Fibroblast of lung (primary cell): ENCODE data around the gene TMEM272. TPM values are rescaled to one million over a fixed set of nuclear protein-coding genes. Genes with fewer than 3 reads are reported as not detected.

Experiments used
- DNase-seq, 2 donors: peaks; one replicate each; pipeline versions ENCODE4 v3.0.0 to v3.0.0-alpha.2; 2010; ENCODE audit warnings: low read depth in 2 of 2
- H2AFZ ChIP-seq: 2 replicates; pipeline ENCODE4 v1.5.1; 2012; ENCODE audit warnings: low read length, control low read depth, inconsistent platforms
- H3K27ac ChIP-seq: 2 replicates; pipeline ENCODE4 v1.5.1; 2011; ENCODE audit warnings: low read length, control low read depth; ENCODE audit not compliant: insufficient read depth
- H3K27me3 ChIP-seq: 2 replicates; pipeline ENCODE4 v1.5.1; 2011; ENCODE audit warnings: mild to moderate bottlenecking, low read length; ENCODE audit not compliant: control insufficient read depth, insufficient read depth
- H3K36me3 ChIP-seq: 2 replicates; pipeline ENCODE4 v1.5.1; 2011; ENCODE audit warnings: low read length; ENCODE audit not compliant: control insufficient read depth, insufficient read depth
- H3K4me1 ChIP-seq: 2 replicates; pipeline ENCODE4 v1.5.1; 2011; ENCODE audit warnings: low read length; ENCODE audit not compliant: control insufficient read depth, insufficient read depth; ENCODE audit errors: extremely low read depth
- H3K4me2 ChIP-seq: 2 replicates; pipeline ENCODE4 v1.5.1; 2011; ENCODE audit warnings: low read length, control low read depth; ENCODE audit not compliant: insufficient read depth; ENCODE audit errors: extremely low read depth
- H3K4me3 ChIP-seq, 4 experiments: fragments of 200-600 bp in 1 of 4; sonication (generic) in 1 of 4; replicated peaks in 1 of 4; 2 replicates each; pipeline ENCODE4 v1.5.1; 2011 to 2016; ENCODE audit warnings: low read length in 4 of 4, low read depth in 3 of 4, mild to moderate bottlenecking in 3 of 4, control low read depth in 2 of 4, inconsistent platforms in 1 of 4, mixed read lengths in 1 of 4; ENCODE audit not compliant: insufficient read depth in 1 of 4; ENCODE audit errors: control extremely low read depth in 1 of 4
- H3K79me2 ChIP-seq: 2 replicates; pipeline ENCODE4 v1.5.1; 2012; ENCODE audit warnings: mild to moderate bottlenecking, low read length, inconsistent platforms; ENCODE audit not compliant: control insufficient read depth, insufficient read depth
- H3K9ac ChIP-seq: 2 replicates; pipeline ENCODE4 v1.5.1; 2011; ENCODE audit warnings: mild to moderate bottlenecking, low read length, control low read depth; ENCODE audit not compliant: insufficient read depth
- H3K9me3 ChIP-seq: 2 replicates; pipeline ENCODE4 v1.5.1; 2012; ENCODE audit warnings: low read depth, low read length; ENCODE audit not compliant: control insufficient read depth, insufficient read depth
- H4K20me1 ChIP-seq: 2 replicates; pipeline ENCODE4 v1.5.1; 2011; ENCODE audit warnings: low read length; ENCODE audit not compliant: control insufficient read depth, insufficient read depth; ENCODE audit errors: extremely low read depth
- CTCF ChIP-seq, 2 donors: IDR thresholded peaks in 1 of 2; conservative IDR thresholded peaks in 1 of 2; 1 replicate in 1 of 2; 2 replicates in 1 of 2; pipeline ENCODE4 v1.5.1; 2011 to 2012; ENCODE audit warnings: low read length in 2 of 2, control low read depth in 1 of 2, inconsistent platforms in 1 of 2, low read depth in 1 of 2, mild to moderate bottlenecking in 1 of 2
- EZH2 ChIP-seq: IDR thresholded peaks from 2 replicates; pipeline ENCODE4 v1.5.1; 2012; ENCODE audit warnings: low read length, control low read depth, mild to moderate bottlenecking; ENCODE audit errors: missing control alignments
- polyA plus RNA-seq, 2 donors: library from polyadenylated mRNA; depleted of rRNA in 1 of 2; stranded (reverse) in 1 of 2; unstranded in 1 of 2; fragments of >200 nt; gene quantifications; 2 replicates each; pipeline ENCODE4 v1.2.1, GENCODE V29; 2011 to 2012; ENCODE audit warnings: missing spikeins in 1 of 2
- total RNA-seq: library from RNA; depleted of rRNA; stranded (reverse); fragments of >200 nt; gene quantifications from 2 replicates; pipeline ENCODE4 v1.2.1, GENCODE V29; 2014

TMEM272 gene
- total and polyA plus RNA-seq, 2 donors (not counting 1 experiment from before 2014, with no cell fraction given) = not detected

GRCh38 chr13:51882570-51883225 is 37.7 kb upstream of the TMEM272 start:
- Histone ChIP-seq H3K4me3 (no peak overlapping the region), H3K79me2 (no peaks in the 10 kb centered on the region), H4K20me1 (no peaks in the 10 kb centered on the region), H3K9ac (no peak overlapping the region), H3K4me1 (no peaks in the 10 kb centered on the region), H2AFZ (no peak overlapping the region), H3K27ac (no peak overlapping the region), H3K27me3 (peaks cover 5% of the 10 kb centered on the region), H3K36me3 (no peaks in the 10 kb centered on the region), H3K4me2 (no peak overlapping the region), H3K9me3 (no peaks in the 10 kb centered on the region)
- TF ChIP-seq CTCF (conservative IDR thresholded peaks at IDR 0.05 in 1 of 2, IDR thresholded peaks at IDR 0.05 in 1 of 2; ENCODE audit: low read depth in 1 of 2, low read length in 2 of 2) (no peak), EZH2 (no peak)
- DNase-seq = no peak

GRCh38 chr13:51881296-51881695 is 36.3 kb upstream of the TMEM272 start:
- Histone ChIP-seq H3K9ac (no peak overlapping the region), H2AFZ (no peak overlapping the region), H3K79me2 (no peaks in the 10 kb centered on the region), H3K27me3 (peaks cover 5% of the 10 kb centered on the region), H3K9me3 (no peaks in the 10 kb centered on the region), H3K4me2 (no peak overlapping the region), H3K4me3 (no peak overlapping the region), H4K20me1 (no peaks in the 10 kb centered on the region), H3K4me1 (no peaks in the 10 kb centered on the region), H3K36me3 (no peaks in the 10 kb centered on the region), H3K27ac (no peak overlapping the region)
- no peak for DNase-seq
- TF ChIP-seq CTCF (conservative IDR thresholded peaks at IDR 0.05 in 1 of 2, IDR thresholded peaks at IDR 0.05 in 1 of 2; ENCODE audit: low read depth in 1 of 2, low read length in 2 of 2) = no peak
- no peak for TF ChIP-seq EZH2

GRCh38 chr13:51879133-51879532 is 34.2 kb upstream of the TMEM272 start:
- Histone ChIP-seq H3K4me3 (no peak overlapping the region), H3K9me3 (no peaks in the 10 kb centered on the region), H3K36me3 (no peaks in the 10 kb centered on the region), H3K79me2 (no peaks in the 10 kb centered on the region), H3K9ac (no peak overlapping the region), H3K27ac (no peak overlapping the region), H3K4me1 (no peaks in the 10 kb centered on the region), H3K27me3 (peaks cover 9% of the 10 kb centered on the region), H2AFZ (no peak overlapping the region), H3K4me2 (no peak overlapping the region), H4K20me1 (no peaks in the 10 kb centered on the region)
- TF ChIP-seq CTCF (conservative IDR thresholded peaks at IDR 0.05 in 1 of 2, IDR thresholded peaks at IDR 0.05 in 1 of 2; ENCODE audit: low read depth in 1 of 2, low read length in 2 of 2) (no peak), EZH2 (no peak)
- no peak for DNase-seq
